Activated T-cell treated with anti-CD3 and anti-CD28 coated beads, Interleukin-2, amount 50 U/mL, for 1 hour (primary cell): ENCODE data around the gene SMYD3.

ENCODE experiments used
- DNase-seq: peaks from one replicate; pipeline ENCODE4 v3.0.0-alpha.2; 2020

SMYD3 gene

GRCh38 chr1:246164764-246165163 lies 342.3 kb downstream of the SMYD3 start:
- DNase-seq: no peak

GRCh38 chr1:246162560-246162959 lies 344.5 kb downstream of the SMYD3 start:
- no peak for DNase-seq

GRCh38 chr1:246161626-246162025 lies 345.5 kb downstream of the SMYD3 start:
- DNase-seq: no peak

GRCh38 chr1:246160905-246161304 lies 346.2 kb downstream of the SMYD3 start:
- DNase-seq: no peak

- no peak for DNase-seq
These were observed 346.7 kb downstream of the SMYD3 start for GRCh38 chr1:246160374-246160773.

- DNase-seq: no peak
These were observed 347.5 kb downstream of the SMYD3 start for GRCh38 chr1:246159279-246160227.

- no peak for DNase-seq
These were observed 348.9 kb downstream of the SMYD3 start for GRCh38 chr1:246158131-246158530.

- DNase-seq: no peak
These were observed 349.6 kb downstream of the SMYD3 start for GRCh38 chr1:246157516-246157915.

- no peak for DNase-seq
These were observed 350.2 kb downstream of the SMYD3 start for GRCh38 chr1:246156847-246157246.

- DNase-seq: no peak
These were observed 351.2 kb downstream of the SMYD3 start for GRCh38 chr1:246155923-246156322.

- no peak for DNase-seq
These were observed 353.3 kb downstream of the SMYD3 start for GRCh38 chr1:246153796-246154212.

- DNase-seq: no peak
These were observed 354.1 kb downstream of the SMYD3 start for GRCh38 chr1:246152986-246153431.

GRCh38 chr1:246151796-246152434 lies 355.2 kb downstream of the SMYD3 start:
- no peak for DNase-seq

GRCh38 chr1:246149543-246149942 lies 357.5 kb downstream of the SMYD3 start:
- DNase-seq: no peak

- DNase-seq: no peak
These were observed 359.3 kb downstream of the SMYD3 start for GRCh38 chr1:246147524-246148461.

- no peak for DNase-seq
These were observed 360.1 kb downstream of the SMYD3 start for GRCh38 chr1:246146804-246147523.

- no peak for DNase-seq
These were observed 361.2 kb downstream of the SMYD3 start for GRCh38 chr1:246145900-246146299.

GRCh38 chr1:246144931-246145330 lies 362.1 kb downstream of the SMYD3 start:
- no peak for DNase-seq

GRCh38 chr1:246142320-246142893 lies 364.7 kb downstream of the SMYD3 start:
- no peak for DNase-seq

- DNase-seq: no peak
These were observed 365.8 kb downstream of the SMYD3 start for GRCh38 chr1:246141306-246141705.

GRCh38 chr1:246139745-246140182 lies 367.3 kb downstream of the SMYD3 start:
- DNase-seq: no peak

- DNase-seq: no peak
These were observed 368.3 kb downstream of the SMYD3 start for GRCh38 chr1:246138781-246139180.
